Thyroid gland (tissue), 4 donors: Measurements from ENCODE around the gene DAPK1. TPM values are rescaled to one million over a fixed set of nuclear protein-coding genes. Genes with fewer than 3 reads are reported as not detected.

Experiments
- DNase-seq, 2 donors: peaks; one replicate each; pipeline ENCODE4 v3.0.0-alpha.2; 2019
- H3K27ac ChIP-seq, 3 donors: fragments of 200-600 bp; sonication (generic); 1 replicate in 2 of 3; 2 replicates in 1 of 3; pipeline ENCODE4 v1.5.1; 2016 to 2019; ENCODE audit warnings: mild to moderate bottlenecking in 1 of 3, moderate library complexity in 1 of 3
- H3K27me3 ChIP-seq: fragments of 200-600 bp; sonication (generic); one replicate; pipeline ENCODE4 v1.5.1; 2019
- H3K36me3 ChIP-seq, 2 donors: fragments of 200-600 bp; sonication (generic); one replicate each; pipeline ENCODE4 v1.5.1; 2016 to 2019
- H3K4me1 ChIP-seq, 2 donors: fragments of 200-600 bp; sonication (generic); one replicate each; pipeline ENCODE4 v1.5.1; 2017 to 2019
- H3K4me3 ChIP-seq, 3 donors: fragments of 200-600 bp; sonication (generic); replicated peaks in 1 of 3; 1 replicate in 2 of 3; 2 replicates in 1 of 3; pipeline ENCODE4 v1.5.1; 2016; ENCODE audit warnings: mild to moderate bottlenecking in 1 of 3
- H3K9me3 ChIP-seq: fragments of 200-600 bp; sonication (generic); one replicate; pipeline ENCODE4 v1.5.1; 2017
- CTCF ChIP-seq, 6 experiments: fragments of 200-600 bp in 3 of 6; fragments of 450-650 bp in 3 of 6; sonication (generic) in 3 of 6; IDR thresholded peaks; one replicate each; pipeline ENCODE4 v1.5.1; 2016 to 2019; ENCODE audit warnings: antibody characterized with exemption in 6 of 6, mild to moderate bottlenecking in 2 of 6, inconsistent platforms in 1 of 6, moderate library complexity in 1 of 6
- POLR2A ChIP-seq, 2 donors: fragments of 450-650 bp; IDR thresholded peaks; one replicate each; pipeline ENCODE4 v1.6.1; 2017; ENCODE audit warnings: antibody characterized with exemption in 2 of 2, mild to moderate bottlenecking in 2 of 2, moderate library complexity in 1 of 2
- WGBS, 2 donors: methylation state at CpG; one replicate each; pipeline ENCODE4 v1.1.5; 2017; 5-methylcytosine and 5-hydroxymethylcytosine counted together
- intact Hi-C: fragments of 100-400 bp; cut with DNase I; formaldehyde crosslinking; loops from one replicate; pipeline ENCODE4 v1.15.1; 2023
- total RNA-seq, 4 donors: library from RNA; depleted of rRNA; stranded (reverse); fragments of >200 nt; gene quantifications; one replicate each; pipeline ENCODE4 v1.2.3, GENCODE V29; 2016

The DAPK1 gene
- total RNA-seq, 4 donors from 2014 or later = 32.0 to 76.2 (median 38.2) TPM

- no peaks in the 10 kb centered on the region for H3K27me3 ChIP-seq
- WGBS, 2 donors = 96 to 100% methylated on average over 1 of the region's 1 CpG
- no peaks in the 10 kb centered on the region for H3K36me3 ChIP-seq
- H3K4me1 ChIP-seq = peaks cover 3 to 20% of the 10 kb centered on the region in 2 donors
- intact Hi-C loops = no loop called here
- no peak for DNase-seq
- no peaks in the 10 kb centered on the region for H3K9me3 ChIP-seq
- no peak overlapping the region for H3K4me3 ChIP-seq
- peak overlapping the region in 2 of 3 donors; percentile 29 to 52 for H3K27ac ChIP-seq
- TF ChIP-seq CTCF (IDR thresholded peaks at IDR 0.05) (no peak), POLR2A (IDR thresholded peaks at IDR 0.05) (no peak)
These were observed 32.7 kb upstream of the DAPK1 start for GRCh38 chr9:87464992-87465378.

- Histone ChIP-seq H3K27ac (no peak overlapping the region), H3K27me3 (no peaks in the 10 kb centered on the region), H3K4me3 (no peak overlapping the region), H3K36me3 (no peaks in the 10 kb centered on the region), H3K4me1 (peaks cover 3 to 20% of the 10 kb centered on the region in 2 donors), H3K9me3 (no peaks in the 10 kb centered on the region)
- WGBS, 2 donors = 53 to 72% methylated on average over 3 of the region's 3 CpGs
- intact Hi-C loops = no loop called here
- peak in 1 of 2 donors; percentile 7 for DNase-seq
- TF ChIP-seq CTCF (IDR thresholded peaks at IDR 0.05) (no peak), POLR2A (IDR thresholded peaks at IDR 0.05) (no peak)
These were observed 31.9 kb upstream of the DAPK1 start for GRCh38 chr9:87465816-87466215.

- Histone ChIP-seq H3K27me3 (no peaks in the 10 kb centered on the region), H3K4me3 (no peak overlapping the region), H3K36me3 (no peaks in the 10 kb centered on the region), H3K4me1 (peaks cover 3 to 20% of the 10 kb centered on the region in 2 donors), H3K9me3 (no peaks in the 10 kb centered on the region), H3K27ac (no peak overlapping the region)
- DNase-seq = no peak
- WGBS, 2 donors = 93 to 96% methylated on average over 6 of the region's 6 CpGs
- TF ChIP-seq POLR2A (IDR thresholded peaks at IDR 0.05) (no peak), CTCF (IDR thresholded peaks at IDR 0.05) (no peak)
- intact Hi-C loops = no loop called here
These were observed 30.5 kb upstream of the DAPK1 start for GRCh38 chr9:87467187-87467586.

- no peaks in the 10 kb centered on the region for H3K27me3 ChIP-seq
- H3K4me3 ChIP-seq = no peak overlapping the region
- H3K9me3 ChIP-seq = no peaks in the 10 kb centered on the region
- H3K27ac ChIP-seq = no peak overlapping the region
- WGBS, 2 donors = 55 to 71% methylated on average over 3 of the region's 3 CpGs
- peaks cover 0 to 8% of the 10 kb centered on the region in 2 donors for H3K4me1 ChIP-seq
- H3K36me3 ChIP-seq = no peaks in the 10 kb centered on the region
- TF ChIP-seq CTCF (IDR thresholded peaks at IDR 0.05) (no peak), POLR2A (IDR thresholded peaks at IDR 0.05) (no peak)
- intact Hi-C loops = no loop called here
- no peak for DNase-seq
These were observed 27.7 kb upstream of the DAPK1 start for GRCh38 chr9:87469793-87470465.

- intact Hi-C loops = no loop called here
- TF ChIP-seq CTCF (IDR thresholded peaks at IDR 0.05) (no peak), POLR2A (IDR thresholded peaks at IDR 0.05) (no peak)
- Histone ChIP-seq H3K36me3 (no peaks in the 10 kb centered on the region), H3K27me3 (no peaks in the 10 kb centered on the region), H3K4me3 (no peak overlapping the region), H3K4me1 (no peaks in the 10 kb centered on the region), H3K27ac (no peak overlapping the region), H3K9me3 (no peaks in the 10 kb centered on the region)
- no peak for DNase-seq
- WGBS, 2 donors = 88 to 97% methylated on average over 2 of the region's 2 CpGs
These were observed 25.9 kb upstream of the DAPK1 start for GRCh38 chr9:87471746-87472145.
